PFSK-1 (cell line): ENCODE data around the gene OR10R2.

Experiments used
- FOXP2 ChIP-seq: optimal IDR thresholded peaks from 2 replicates; pipeline ENCODE3; 2011; ENCODE audit warnings: borderline replicate concordance, control low read depth, inconsistent platforms; ENCODE audit not compliant: insufficient read depth; ENCODE audit errors: extremely low read length, extremely low read depth
- POLR2AphosphoS5 ChIP-seq: IDR thresholded peaks from 2 replicates; pipeline ENCODE4 v1.6.1; 2012; ENCODE audit warnings: low read depth, mild to moderate bottlenecking, control low read depth, low read length, moderate library complexity
- REST ChIP-seq, 2 experiments: IDR thresholded peaks; 2 replicates each; pipeline versions ENCODE4 v1.6.1 to v1.8.0; 2011 to 2012; ENCODE audit warnings: low read depth in 2 of 2, low read length in 2 of 2, control low read depth in 1 of 2, inconsistent platforms in 1 of 2, mild to moderate bottlenecking in 1 of 2, moderate library complexity in 1 of 2; ENCODE audit not compliant: insufficient read depth in 1 of 2
- SIN3A ChIP-seq: IDR thresholded peaks from 2 replicates; pipeline ENCODE4 v1.6.1; 2012; ENCODE audit warnings: mild to moderate bottlenecking, low read length, moderate library complexity, borderline replicate concordance; ENCODE audit not compliant: insufficient read depth
- TAF1 ChIP-seq: IDR thresholded peaks from 2 replicates; pipeline ENCODE4 v1.6.1; 2012; ENCODE audit warnings: low read length, control low read depth, borderline replicate concordance; ENCODE audit not compliant: insufficient read depth

OR10R2 gene

GRCh38 chr1:158521666-158522058, 49.6 kb downstream of the OR10R2 start:
- TF ChIP-seq TAF1 (no peak), REST (IDR thresholded peaks at IDR 0.05; ENCODE audit: insufficient read depth in 1 of 2, low read depth in 2 of 2, low read length in 2 of 2) (no peak), SIN3A (no peak), FOXP2 (no peak), POLR2AphosphoS5 (no peak)

GRCh38 chr1:158527190-158527815, 55.3 kb downstream of the OR10R2 start:
- TF ChIP-seq REST (IDR thresholded peaks at IDR 0.05; ENCODE audit: insufficient read depth in 1 of 2, low read depth in 2 of 2, low read length in 2 of 2): no peak
- no peak for TF ChIP-seq TAF1
